ENCODE data around the gene GRM8. TPM values are rescaled to one million over a fixed set of nuclear protein-coding genes. Genes with fewer than 3 reads are reported as not detected.

GRM8 gene
- total RNA-seq, 1 experiment from 2014 or later: not detected

DNA sequence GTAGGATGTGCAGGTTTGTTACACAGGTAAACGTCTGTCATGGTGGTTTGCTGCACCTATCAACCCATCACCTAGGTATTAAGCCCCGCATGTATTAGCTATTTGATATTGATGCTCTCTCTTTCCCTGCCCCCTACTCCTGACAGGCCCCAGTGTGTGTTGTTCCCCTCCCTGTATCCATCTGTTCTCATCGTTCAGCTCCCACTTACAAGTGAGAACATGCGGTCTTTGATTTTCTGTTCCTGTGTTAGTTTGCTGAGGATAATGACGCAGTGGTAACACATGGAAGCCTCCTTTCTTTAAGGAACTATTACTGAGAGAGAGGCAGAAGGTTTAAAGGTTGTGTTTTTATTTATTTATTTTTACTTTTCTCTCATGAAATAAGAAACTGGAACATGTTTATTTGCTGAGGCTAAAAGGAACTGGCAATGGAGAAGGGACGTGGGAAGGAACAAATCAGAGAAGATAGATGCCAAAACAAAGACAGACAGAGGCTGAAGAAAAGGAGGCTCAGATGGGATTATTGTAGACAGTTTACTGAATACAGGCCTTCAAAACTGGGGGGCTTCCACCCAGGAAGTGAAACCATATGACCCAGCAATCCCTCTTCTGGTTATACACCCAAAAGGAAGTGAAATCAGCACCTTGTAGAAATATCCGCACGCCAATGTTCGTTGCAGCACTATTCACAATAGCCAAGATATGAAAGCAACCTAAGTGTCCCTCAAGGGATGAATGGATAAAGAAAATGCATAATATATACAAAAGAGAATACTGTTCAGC, 556.3 kb downstream of the GRM8 start:
- DNase-seq (no peak), ATAC-seq (no peak)
- Histone ChIP-seq H3F3A (ENCODE audit: low read length, unreplicated experiment) (no peaks in the 10 kb centered on the region), H3K4me3 (ENCODE audit: low read length) (no peak overlapping the region), H3K9ac (ENCODE audit: low read length) (no peak overlapping the region), H3K4me2 (ENCODE audit: low read length) (no peak overlapping the region), H3K4me1 (ENCODE audit: insufficient read depth, low read length) (peaks cover 7% of the 10 kb centered on the region), H2AFZ (ENCODE audit: low read length) (no peak overlapping the region), H3K36me3 (ENCODE audit: low read depth, low read length) (no peaks in the 10 kb centered on the region), H3K27ac (ENCODE audit: low read length) (no peak overlapping the region), H3K9me3 (ENCODE audit: low read length) (no peaks in the 10 kb centered on the region), H3K27me3 (ENCODE audit: low read length) (no peaks in the 10 kb centered on the region), H3K9me2 (replicated peaks; ENCODE audit: low read length) (no peaks in the 10 kb centered on the region), H4K20me1 (ENCODE audit: low read length) (no peaks in the 10 kb centered on the region), H3K79me2 (ENCODE audit: low read length) (no peaks in the 10 kb centered on the region)
- CTCF ChIA-PET: no interaction called here
- POLR2A ChIA-PET (ENCODE audit: unreplicated experiment): no interaction called here
- intact Hi-C loops (cut with micrococcal nuclease): no loop called here
- TF ChIP-seq EZH2phosphoT487 (IDR thresholded peaks at IDR 0.05; ENCODE audit: borderline replicate concordance, low read length): no peak
- no peak for TF ChIP-seq CTCF (conservative IDR thresholded peaks at IDR 0.05; ENCODE audit: low read depth, low read length)
- no peak for TF ChIP-seq EZH2 (IDR thresholded peaks at IDR 0.05; ENCODE audit: low read length, unreplicated experiment)
- BruUV-seq (replicated peaks): no TSS peak

- ChIA-PET CTCF (no interaction called here), POLR2A (ENCODE audit: unreplicated experiment) (no interaction called here)
- H4K20me1 ChIP-seq (ENCODE audit: low read length): no peaks in the 10 kb centered on the region
- intact Hi-C loops (cut with micrococcal nuclease): no loop called here
- DNase-seq (no peak), ATAC-seq (no peak)
- H3K27ac ChIP-seq (ENCODE audit: low read length): no peak overlapping the region
- no peak overlapping the region for H3K4me3 ChIP-seq (ENCODE audit: low read length)
- H3K9me2 ChIP-seq (replicated peaks; ENCODE audit: low read length): no peaks in the 10 kb centered on the region
- H3K27me3 ChIP-seq (ENCODE audit: low read length): no peaks in the 10 kb centered on the region
- no peaks in the 10 kb centered on the region for H3K36me3 ChIP-seq (ENCODE audit: low read depth, low read length)
- BruUV-seq (replicated peaks): no TSS peak
- H3K9ac ChIP-seq (ENCODE audit: low read length): no peak overlapping the region
- H3F3A ChIP-seq (ENCODE audit: low read length, unreplicated experiment): no peaks in the 10 kb centered on the region
- peaks cover 4% of the 10 kb centered on the region; the same call in 1 of the 2 replicates for H3K9me3 ChIP-seq (ENCODE audit: low read length)
- H3K4me2 ChIP-seq (ENCODE audit: low read length): no peak overlapping the region
- TF ChIP-seq EZH2phosphoT487 (IDR thresholded peaks at IDR 0.05; ENCODE audit: borderline replicate concordance, low read length) (no peak), EZH2 (IDR thresholded peaks at IDR 0.05; ENCODE audit: low read length, unreplicated experiment) (no peak), CTCF (conservative IDR thresholded peaks at IDR 0.05; ENCODE audit: low read depth, low read length) (no peak)
- H3K4me1 ChIP-seq (ENCODE audit: insufficient read depth, low read length): no peaks in the 10 kb centered on the region
- no peak overlapping the region for H2AFZ ChIP-seq (ENCODE audit: low read length)
- no peaks in the 10 kb centered on the region for H3K79me2 ChIP-seq (ENCODE audit: low read length)
These were observed 561.6 kb downstream of the GRM8 start for GRCh38 chr7:126690848-126691751.

All from PC-3 (cell line).